Epithelial cell of esophagus (primary cell): ENCODE results near the gene SOX10.

Experiments used
- DNase-seq: peaks from one replicate; pipeline ENCODE4 v3.0.0; 2010; ENCODE audit warnings: low read depth
- H3K4me3 ChIP-seq: 2 replicates; pipeline ENCODE4 v1.5.1; 2011; ENCODE audit warnings: mild to moderate bottlenecking, low read length, control low read depth
- TF ChIP-seq, protein P1 (sequence below): IDR thresholded peaks from 2 replicates; pipeline ENCODE4 v1.5.1; 2011; ENCODE audit warnings: low read depth, mild to moderate bottlenecking, low read length, control low read depth, inconsistent platforms; ENCODE audit not compliant: insufficient read depth; ENCODE audit errors: missing control alignments

SOX10 gene

DNA sequence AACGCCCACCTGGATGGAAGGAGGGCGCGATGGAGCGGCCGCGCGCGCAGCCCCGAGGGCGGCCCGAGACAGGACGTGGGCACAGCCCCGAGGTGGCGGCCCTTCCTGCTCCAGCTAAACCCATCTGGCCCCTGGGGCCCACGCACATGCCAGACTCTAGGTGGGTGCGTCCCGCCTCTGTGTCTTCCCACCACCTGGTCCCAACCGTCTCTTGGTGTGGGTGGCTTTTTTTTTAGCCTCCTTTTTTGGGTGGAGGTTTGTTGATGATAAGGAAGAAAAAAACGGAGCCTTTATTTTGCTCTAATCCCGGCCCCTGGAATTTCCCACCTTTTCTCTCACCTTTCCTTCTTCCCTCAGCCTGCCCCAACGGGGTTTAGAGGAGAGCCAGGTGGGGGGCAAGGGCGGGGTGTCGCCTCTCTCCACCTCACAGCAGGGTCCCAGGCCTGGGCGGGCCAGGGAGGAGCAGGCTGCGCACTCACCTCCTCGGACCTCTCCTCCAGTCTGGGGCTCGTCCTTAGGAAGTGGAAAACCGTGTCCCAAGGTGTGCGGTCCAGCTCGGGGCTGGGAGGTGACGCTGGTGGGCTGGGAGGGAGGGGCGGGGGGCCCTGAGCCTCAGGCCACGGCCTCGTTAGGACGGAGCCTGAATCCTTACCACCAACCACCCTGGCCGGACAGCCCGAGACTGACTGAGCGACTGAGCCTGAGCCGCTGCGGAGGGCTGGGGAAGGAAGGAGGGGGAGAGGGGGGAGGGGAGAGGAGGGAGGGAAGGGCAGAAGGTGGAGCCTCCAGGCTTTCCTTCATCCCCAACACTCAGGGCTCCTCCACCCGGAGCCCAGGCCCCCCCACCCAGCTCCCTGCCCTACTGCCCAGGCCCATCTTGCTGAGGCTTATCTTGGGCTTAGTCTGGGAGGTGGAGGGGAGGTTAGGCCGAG is at the start of gene SOX10:
TSS of gene SOX10 (minus strand) at position 696 of the 932 bp plus-strand sequence. CDS start 771 bp downstream, outside the sequence.
- TF ChIP-seq, protein P1, sequence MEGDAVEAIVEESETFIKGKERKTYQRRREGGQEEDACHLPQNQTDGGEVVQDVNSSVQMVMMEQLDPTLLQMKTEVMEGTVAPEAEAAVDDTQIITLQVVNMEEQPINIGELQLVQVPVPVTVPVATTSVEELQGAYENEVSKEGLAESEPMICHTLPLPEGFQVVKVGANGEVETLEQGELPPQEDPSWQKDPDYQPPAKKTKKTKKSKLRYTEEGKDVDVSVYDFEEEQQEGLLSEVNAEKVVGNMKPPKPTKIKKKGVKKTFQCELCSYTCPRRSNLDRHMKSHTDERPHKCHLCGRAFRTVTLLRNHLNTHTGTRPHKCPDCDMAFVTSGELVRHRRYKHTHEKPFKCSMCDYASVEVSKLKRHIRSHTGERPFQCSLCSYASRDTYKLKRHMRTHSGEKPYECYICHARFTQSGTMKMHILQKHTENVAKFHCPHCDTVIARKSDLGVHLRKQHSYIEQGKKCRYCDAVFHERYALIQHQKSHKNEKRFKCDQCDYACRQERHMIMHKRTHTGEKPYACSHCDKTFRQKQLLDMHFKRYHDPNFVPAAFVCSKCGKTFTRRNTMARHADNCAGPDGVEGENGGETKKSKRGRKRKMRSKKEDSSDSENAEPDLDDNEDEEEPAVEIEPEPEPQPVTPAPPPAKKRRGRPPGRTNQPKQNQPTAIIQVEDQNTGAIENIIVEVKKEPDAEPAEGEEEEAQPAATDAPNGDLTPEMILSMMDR: no peak
- no peak for DNase-seq
- H3K4me3 ChIP-seq: no peak within 1 kb of the TSS

DNA sequence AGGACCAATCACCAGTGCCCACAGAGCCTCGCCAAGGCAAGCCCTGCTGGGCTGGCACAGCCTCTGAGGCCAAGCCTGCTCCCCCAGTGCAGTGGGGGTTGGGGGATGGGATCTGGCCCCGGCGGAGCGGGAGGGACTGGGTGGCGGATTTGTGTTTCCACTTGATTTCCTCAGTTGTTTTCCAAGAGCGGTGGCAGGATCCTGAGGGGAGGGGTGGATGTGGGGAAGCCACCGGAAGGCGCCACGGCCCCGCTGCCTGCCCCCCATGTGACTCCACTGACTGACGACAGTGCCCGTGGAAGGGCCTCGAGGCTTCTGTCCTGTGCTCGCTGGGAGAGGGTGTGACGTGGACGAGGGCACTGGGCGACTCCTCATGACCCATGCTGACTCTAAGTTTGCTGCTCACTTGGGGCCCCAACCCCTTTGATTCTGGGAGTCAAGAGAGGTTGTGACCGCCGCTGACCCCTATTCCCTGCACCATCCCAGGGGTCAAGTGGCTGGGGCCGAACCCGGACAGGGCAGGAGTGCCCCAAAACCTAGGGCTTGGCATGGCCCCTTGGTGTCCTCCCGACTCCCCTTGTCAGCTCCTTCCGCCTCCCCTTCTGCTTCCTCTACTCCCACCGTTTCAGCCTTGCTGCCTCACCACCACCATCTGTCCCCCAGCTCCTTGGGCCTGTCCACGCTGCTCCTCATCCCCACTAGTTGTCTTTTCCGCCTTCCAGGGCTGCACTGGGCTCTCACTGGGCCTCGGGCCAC is 49.3 kb upstream of the SOX10 start:
- TF ChIP-seq, protein P1: no peak
- H3K4me3 ChIP-seq: no peak overlapping the region
- no peak for DNase-seq

DNA sequence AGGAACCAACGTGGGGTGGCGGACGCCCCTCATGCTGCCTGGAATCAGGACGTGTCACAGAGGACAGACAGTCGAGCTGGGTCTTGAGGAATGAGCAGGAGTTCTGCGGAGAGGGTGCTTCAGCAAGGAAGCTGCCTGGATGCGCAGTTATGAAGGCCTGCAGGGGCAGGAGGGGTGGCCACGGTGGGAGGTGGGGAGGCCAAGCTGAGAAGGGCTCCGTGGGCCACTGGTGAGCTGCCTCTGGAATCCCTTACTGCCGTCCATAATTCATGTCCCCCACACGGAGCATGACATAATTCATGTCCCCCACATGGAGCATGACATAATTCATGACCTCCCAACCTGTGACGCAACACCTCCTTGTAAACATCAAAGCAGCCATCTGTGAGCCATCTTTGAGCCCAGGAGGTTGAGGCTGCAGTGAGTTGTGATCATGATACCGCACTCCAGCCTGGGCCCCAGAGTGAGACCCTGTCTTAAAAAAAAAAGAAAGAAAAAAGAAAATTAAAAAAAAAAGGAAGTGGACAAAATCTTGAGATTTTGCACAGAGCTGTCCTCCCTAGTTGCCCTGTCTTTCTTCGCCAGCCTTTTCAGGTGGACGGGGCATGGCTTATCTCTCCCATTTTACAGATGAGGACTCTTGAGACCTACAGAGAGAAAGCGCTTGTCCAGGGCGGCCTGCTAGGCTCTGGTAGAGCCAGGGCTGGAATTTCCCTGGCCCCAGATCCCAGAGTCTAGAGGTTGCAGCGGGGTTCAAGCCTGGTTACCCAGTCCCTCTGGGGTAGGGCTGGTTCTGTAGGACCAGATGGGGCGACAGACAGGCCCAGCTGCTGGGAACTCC is 48.5 kb upstream of the SOX10 start:
- TF ChIP-seq, protein P1: no peak
- DNase-seq: peak; percentile 53
- no peak overlapping the region for H3K4me3 ChIP-seq

DNA sequence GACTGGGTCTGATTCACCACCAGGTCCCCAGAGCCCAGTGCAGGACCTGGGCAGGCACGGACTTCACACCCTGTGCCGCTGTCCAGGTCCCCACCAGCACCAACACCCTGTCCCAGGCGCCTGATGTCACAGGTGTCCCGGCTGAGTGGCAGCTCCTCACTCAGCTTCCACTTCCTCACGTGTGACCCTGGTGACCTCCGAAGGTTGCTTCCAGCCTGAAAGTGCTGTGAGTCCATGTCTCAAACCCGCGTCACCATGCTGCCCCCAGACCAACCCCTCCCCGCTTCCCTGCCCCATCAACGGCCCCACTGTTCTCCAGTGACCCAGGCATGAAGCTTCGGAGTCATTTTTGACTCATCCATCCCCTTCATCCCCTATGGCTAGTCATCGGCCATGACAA is 47.1 kb upstream of the SOX10 start:
- TF ChIP-seq, protein P1: no peak
- no peak for DNase-seq
- H3K4me3 ChIP-seq: no peak overlapping the region

DNA sequence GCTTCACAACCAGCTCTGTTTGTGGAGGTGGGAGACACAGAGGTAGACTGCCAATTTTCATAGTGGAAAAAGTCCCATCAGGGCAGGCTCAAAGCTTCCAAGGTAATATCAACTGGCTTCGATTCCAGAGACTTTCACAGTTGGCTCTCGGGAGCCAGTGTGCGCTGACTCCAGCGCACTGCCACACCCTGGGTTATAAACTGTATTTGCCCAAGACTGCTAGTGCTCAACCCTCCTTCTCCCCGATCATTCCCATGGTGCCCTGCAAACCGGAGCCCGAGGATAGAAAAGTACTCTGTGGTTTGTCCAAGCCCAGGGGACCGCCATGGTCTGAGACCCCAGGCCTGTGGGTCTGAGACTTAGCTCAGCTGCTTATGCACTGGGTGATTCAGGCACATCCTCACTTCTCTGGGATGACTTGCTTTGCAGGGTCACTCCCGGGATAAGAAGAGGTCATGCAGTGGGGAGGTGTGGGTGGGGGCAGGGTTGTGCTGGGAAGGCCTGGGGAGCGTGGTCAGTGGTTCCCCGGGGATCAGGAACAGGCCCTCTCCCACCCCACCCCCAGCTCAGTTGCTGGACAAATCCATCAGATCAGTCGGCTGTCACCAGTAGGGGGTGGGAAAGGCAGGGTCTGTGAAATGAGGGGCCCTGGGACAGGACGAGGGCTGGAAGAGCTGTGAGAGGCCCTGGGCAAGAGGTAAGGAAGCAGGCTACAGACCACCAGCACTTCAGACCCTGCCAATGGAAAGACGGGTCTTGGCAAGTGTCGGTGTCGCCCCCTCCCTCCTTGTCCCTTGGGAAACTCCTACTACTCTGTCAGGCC is 46.2 kb upstream of the SOX10 start:
- TF ChIP-seq, protein P1: no peak
- no peak overlapping the region for H3K4me3 ChIP-seq
- DNase-seq: no peak

DNA sequence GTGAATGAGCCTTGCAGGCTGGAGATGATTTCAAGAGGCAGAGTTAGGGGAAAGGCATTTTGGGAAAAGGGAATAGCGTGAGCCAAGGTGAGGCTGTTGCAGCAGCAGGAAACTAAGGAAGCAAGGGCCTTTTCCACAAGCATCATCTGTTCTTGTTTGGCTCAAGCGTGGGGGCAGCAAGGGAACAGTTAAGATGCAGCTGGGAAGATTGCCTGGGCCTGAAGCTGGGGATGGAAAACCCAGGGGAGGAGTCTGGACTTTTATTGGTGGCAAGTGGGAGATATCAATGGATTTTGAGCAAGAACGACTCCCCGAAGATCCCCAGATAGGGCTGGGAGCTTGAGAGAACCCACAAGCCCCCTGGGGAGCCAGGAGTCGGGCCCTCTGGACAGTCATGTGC is 45.5 kb upstream of the SOX10 start:
- H3K4me3 ChIP-seq: no peak overlapping the region
- no peak for DNase-seq
- TF ChIP-seq, protein P1: no peak
